Measurements from ENCODE around the gene CD180. TPM values are rescaled to one million over a fixed set of nuclear protein-coding genes. Genes with fewer than 3 reads are reported as not detected.

Gene CD180
- total RNA-seq, 4 donors from 2014 or later: 0.37 to 0.83 (median 0.59) TPM; not detected in 1

DNA sequence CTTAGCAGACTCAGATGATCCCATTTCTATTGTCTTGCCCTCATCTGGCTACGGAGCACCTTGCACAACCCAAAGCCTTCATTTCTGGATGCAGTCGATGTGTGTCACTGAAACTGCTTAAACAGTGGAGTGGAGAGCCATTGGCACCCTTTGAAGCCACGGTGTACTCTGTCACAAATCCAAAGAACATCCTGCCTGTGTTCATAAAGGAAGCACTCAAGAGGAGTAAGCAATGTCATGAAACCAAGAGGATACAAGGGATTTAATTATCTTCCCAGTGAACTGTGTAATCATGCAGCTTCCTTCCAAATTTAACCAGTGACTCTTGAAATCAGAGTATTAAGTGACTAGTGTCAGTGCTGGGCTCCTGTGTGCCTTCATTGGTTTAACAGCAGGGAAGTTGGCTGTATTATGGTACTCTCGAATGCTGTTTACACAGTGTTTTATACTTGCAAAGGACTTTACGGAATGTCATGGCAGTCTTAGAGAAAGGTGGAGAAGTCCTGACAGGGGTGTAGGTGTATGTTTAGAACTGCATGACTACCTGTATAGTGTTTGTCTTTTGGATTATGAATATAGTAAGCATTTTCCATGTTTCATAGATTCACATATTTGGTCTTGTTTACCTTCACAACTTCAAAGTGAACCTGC, 41.9 kb downstream of the CD180 start:
- DNase-seq: no peak
- Histone ChIP-seq H3K27me3 (no peaks in the 10 kb centered on the region), H3K4me1 (no peaks in the 10 kb centered on the region), H3K4me3 (no peak overlapping the region), H3K9me3 (no peaks in the 10 kb centered on the region), H3K27ac (no peak overlapping the region), H3K36me3 (no peaks in the 10 kb centered on the region)
- intact Hi-C loops (cut with DNase I; ENCODE audit: low total_unique reads): no loop called here
- no peak for TF ChIP-seq POLR2A (IDR thresholded peaks at IDR 0.05)
- TF ChIP-seq, protein P1, sequence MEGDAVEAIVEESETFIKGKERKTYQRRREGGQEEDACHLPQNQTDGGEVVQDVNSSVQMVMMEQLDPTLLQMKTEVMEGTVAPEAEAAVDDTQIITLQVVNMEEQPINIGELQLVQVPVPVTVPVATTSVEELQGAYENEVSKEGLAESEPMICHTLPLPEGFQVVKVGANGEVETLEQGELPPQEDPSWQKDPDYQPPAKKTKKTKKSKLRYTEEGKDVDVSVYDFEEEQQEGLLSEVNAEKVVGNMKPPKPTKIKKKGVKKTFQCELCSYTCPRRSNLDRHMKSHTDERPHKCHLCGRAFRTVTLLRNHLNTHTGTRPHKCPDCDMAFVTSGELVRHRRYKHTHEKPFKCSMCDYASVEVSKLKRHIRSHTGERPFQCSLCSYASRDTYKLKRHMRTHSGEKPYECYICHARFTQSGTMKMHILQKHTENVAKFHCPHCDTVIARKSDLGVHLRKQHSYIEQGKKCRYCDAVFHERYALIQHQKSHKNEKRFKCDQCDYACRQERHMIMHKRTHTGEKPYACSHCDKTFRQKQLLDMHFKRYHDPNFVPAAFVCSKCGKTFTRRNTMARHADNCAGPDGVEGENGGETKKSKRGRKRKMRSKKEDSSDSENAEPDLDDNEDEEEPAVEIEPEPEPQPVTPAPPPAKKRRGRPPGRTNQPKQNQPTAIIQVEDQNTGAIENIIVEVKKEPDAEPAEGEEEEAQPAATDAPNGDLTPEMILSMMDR (IDR thresholded peaks at IDR 0.05): no peak

DNA sequence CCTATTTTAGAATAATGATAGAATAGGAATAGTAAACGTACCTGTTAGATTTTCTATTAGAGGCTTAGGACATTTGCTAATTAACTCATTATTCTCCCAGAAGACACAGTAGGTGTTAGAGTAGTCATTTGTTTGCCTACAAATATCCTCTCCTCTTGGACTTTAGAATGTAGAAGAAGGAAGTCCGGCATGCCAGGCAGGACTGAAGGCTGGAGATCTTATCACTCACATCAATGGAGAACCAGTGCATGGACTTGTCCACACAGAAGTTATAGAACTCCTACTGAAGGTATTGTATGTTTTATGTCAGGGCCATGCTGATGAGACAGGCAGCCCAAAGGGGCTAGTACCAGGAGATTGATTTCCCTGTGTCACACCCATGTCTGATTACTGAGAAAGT, 43.3 kb downstream of the CD180 start:
- H3K36me3 ChIP-seq: no peaks in the 10 kb centered on the region
- intact Hi-C loops (cut with DNase I; ENCODE audit: low total_unique reads): no loop called here
- no peak for DNase-seq
- H3K9me3 ChIP-seq: no peaks in the 10 kb centered on the region
- no peaks in the 10 kb centered on the region for H3K27me3 ChIP-seq
- H3K4me3 ChIP-seq: no peak overlapping the region
- H3K4me1 ChIP-seq: no peaks in the 10 kb centered on the region
- no peak overlapping the region for H3K27ac ChIP-seq
- TF ChIP-seq POLR2A (IDR thresholded peaks at IDR 0.05): no peak
- TF ChIP-seq, protein P1 (IDR thresholded peaks at IDR 0.05): no peak

DNA sequence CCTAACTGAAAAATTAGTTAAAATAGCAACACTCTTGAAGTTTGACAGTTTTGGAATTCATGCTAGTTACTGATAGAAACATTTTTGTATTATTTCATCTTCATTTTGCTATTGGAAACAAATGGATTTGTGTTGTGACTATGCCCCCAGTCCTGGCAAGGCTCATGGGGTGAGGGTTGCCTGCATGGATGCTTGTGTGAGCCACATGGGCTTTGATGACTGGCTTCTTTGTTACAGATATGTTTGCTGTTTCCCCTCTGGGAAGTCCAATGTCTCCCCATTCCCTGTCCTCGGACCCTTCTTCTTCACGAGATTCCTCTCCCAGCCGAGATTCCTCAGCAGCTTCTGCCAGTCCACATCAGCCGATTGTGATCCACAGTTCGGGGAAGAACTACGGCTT, 44.2 kb downstream of the CD180 start:
- no peak for DNase-seq
- H3K9me3 ChIP-seq: no peaks in the 10 kb centered on the region
- H3K27me3 ChIP-seq: no peaks in the 10 kb centered on the region
- no peak overlapping the region for H3K27ac ChIP-seq
- no peaks in the 10 kb centered on the region for H3K36me3 ChIP-seq
- TF ChIP-seq, protein P1 (IDR thresholded peaks at IDR 0.05): no peak
- no peak for TF ChIP-seq POLR2A (IDR thresholded peaks at IDR 0.05)
- no peak overlapping the region for H3K4me3 ChIP-seq
- no peaks in the 10 kb centered on the region for H3K4me1 ChIP-seq
- intact Hi-C loops (cut with DNase I; ENCODE audit: low total_unique reads): no loop called here

DNA sequence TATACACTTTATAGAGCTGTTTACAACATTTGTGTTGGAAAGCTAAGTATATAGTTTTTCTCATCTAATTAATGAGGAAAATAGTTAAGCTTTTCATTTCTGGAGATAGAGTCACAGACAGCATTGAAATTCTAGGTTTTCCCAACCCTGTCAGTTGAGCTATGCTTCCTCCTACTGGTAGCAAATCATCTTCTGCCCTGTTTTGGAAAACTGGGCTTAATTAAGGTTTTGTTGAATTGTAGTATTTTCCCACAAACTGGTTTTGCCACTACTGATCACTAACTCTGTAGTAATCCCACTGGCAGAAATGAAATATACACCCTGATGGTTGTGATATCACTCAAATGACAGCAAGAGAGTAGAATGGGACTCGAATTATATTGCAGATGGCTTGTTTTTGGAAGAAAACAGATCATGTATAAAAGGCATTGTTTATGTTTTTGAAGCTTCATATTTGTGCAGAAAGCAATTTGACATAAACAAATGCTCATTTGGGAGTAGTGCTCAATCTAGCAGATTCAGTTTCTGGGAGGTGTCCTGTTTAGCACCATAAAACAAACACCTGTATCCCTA, 46.6 kb downstream of the CD180 start:
- TF ChIP-seq, protein P1 (IDR thresholded peaks at IDR 0.05): peak; percentile 51 to 70 (median 64)
- TF ChIP-seq POLR2A (IDR thresholded peaks at IDR 0.05): no peak
- no peak for DNase-seq
- intact Hi-C loops (cut with DNase I; ENCODE audit: low total_unique reads): no loop called here
- Histone ChIP-seq H3K36me3 (no peaks in the 10 kb centered on the region), H3K4me1 (no peaks in the 10 kb centered on the region), H3K4me3 (no peak overlapping the region), H3K27me3 (no peaks in the 10 kb centered on the region), H3K27ac (peak overlapping the region; percentile 65), H3K9me3 (no peaks in the 10 kb centered on the region)

DNA sequence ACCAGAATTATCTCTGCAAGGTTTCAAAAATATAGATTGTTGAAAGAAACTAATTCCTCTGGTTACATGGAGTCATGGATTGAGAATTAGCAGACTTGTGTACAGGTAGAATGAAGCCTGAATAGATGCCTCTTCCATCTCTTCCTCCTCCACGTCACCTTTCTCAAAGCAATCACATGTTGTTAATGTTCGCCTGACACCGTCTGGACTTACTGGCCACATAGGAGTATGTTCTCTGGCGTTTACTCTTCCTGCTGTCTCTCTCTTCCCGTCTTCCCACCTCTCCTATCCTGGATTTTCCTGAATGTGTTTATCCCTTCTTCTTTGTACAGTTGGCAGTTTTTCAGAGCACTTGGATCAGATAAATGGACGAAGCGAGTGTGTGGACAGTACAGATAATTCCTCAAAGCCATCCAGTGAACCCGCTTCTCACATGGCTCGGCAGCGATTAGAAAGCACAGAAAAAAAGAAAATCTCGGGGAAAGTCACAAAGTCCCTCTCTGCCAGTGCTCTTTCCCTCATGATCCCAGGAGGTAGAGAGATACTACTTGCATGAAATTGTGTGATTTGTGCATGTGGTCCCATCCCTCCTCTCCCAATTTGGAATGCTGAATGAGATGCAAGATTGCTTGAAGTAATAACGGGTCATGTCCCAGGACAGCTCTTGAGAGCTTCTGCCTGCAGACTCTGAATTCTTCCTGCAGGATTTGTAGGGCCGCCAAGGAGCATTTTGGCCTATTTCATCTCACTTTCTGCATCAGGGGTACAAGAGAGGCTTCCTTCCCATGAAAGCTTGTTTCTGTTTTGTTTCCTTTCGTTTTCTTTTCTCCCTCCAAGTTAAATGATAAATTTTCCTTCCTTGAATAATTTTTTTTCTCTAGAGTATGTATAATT, 47.3 kb downstream of the CD180 start:
- Histone ChIP-seq H3K27ac (peak overlapping the region; percentile 65), H3K4me1 (no peaks in the 10 kb centered on the region), H3K27me3 (no peaks in the 10 kb centered on the region), H3K9me3 (no peaks in the 10 kb centered on the region), H3K4me3 (peak overlapping the region in 1 of 2 donors; percentile 20), H3K36me3 (no peaks in the 10 kb centered on the region)
- TF ChIP-seq POLR2A (IDR thresholded peaks at IDR 0.05): no peak
- TF ChIP-seq, protein P1 (IDR thresholded peaks at IDR 0.05): no peak
- no peak for DNase-seq
- intact Hi-C loops (cut with DNase I; ENCODE audit: low total_unique reads): no loop called here
